ENCODE data around the gene DHH. TPM values are rescaled to one million over a fixed set of nuclear protein-coding genes. Genes with fewer than 3 reads are reported as not detected.

DHH gene
- total and polyA plus RNA-seq, 9 of the 15 experiments (the other 6 are each of a cell fraction or from before 2014, with no cell fraction given): 0.07 to 2.6 (median 0.54) TPM

- TF ChIP-seq FOXO4 (CRISPR knock-in tag; IDR thresholded peaks at IDR 0.05) (peak; percentile 79), ESRRB (CRISPR knock-in tag; IDR thresholded peaks at IDR 0.05; ENCODE audit: borderline replicate concordance) (no peak), CEBPG (CRISPR knock-in tag; IDR thresholded peaks at IDR 0.05) (no peak), CEBPG (tag; conservative IDR thresholded peaks at IDR 0.05 in 1 of 2, IDR thresholded peaks at IDR 0.05 in 1 of 2) (no peak), SMARCA4 (IDR thresholded peaks at IDR 0.05) (no peak), KDM2B (CRISPR knock-in tag; IDR thresholded peaks at IDR 0.05) (peak; percentile 69; the same call in 1 of the 2 replicates), FOXM1 (IDR thresholded peaks at IDR 0.05; ENCODE audit: low read depth) (0 out of 2 replicates have a peak, but pooled peaks have one; percentile 8), FOXM1 (CRISPR knock-in tag; IDR thresholded peaks at IDR 0.05; ENCODE audit: low read depth) (no peak), BHLHE40 (IDR thresholded peaks at IDR 0.05; ENCODE audit: low read length) (peak; percentile 20; the same call in 1 of the 2 replicates), GTF2A2 (tag; IDR thresholded peaks at IDR 0.05) (peak; percentile 95), PTRF (tag; IDR thresholded peaks at IDR 0.05) (no peak), ZNF668 (CRISPR knock-in tag; IDR thresholded peaks at IDR 0.05) (no peak), ZNF316 (IDR thresholded peaks at IDR 0.05) (0 out of 2 replicates have a peak, but pooled peaks have one; percentile 11), ZNF318 (IDR thresholded peaks at IDR 0.05; ENCODE audit: borderline replicate concordance in 1 of 2, low read depth in 1 of 2) (no peak)
- TF ChIP-seq, protein P1, sequence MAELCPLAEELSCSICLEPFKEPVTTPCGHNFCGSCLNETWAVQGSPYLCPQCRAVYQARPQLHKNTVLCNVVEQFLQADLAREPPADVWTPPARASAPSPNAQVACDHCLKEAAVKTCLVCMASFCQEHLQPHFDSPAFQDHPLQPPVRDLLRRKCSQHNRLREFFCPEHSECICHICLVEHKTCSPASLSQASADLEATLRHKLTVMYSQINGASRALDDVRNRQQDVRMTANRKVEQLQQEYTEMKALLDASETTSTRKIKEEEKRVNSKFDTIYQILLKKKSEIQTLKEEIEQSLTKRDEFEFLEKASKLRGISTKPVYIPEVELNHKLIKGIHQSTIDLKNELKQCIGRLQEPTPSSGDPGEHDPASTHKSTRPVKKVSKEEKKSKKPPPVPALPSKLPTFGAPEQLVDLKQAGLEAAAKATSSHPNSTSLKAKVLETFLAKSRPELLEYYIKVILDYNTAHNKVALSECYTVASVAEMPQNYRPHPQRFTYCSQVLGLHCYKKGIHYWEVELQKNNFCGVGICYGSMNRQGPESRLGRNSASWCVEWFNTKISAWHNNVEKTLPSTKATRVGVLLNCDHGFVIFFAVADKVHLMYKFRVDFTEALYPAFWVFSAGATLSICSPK (IDR thresholded peaks at IDR 0.05; ENCODE audit: borderline replicate concordance): peak; percentile 78; the same call in 1 of the 2 replicates
- TF ChIP-seq, protein P2, sequence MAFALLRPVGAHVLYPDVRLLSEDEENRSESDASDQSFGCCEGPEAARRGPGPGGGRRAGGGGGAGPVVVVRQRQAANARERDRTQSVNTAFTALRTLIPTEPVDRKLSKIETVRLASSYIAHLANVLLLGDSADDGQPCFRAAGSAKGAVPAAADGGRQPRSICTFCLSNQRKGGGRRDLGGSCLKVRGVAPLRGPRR (CRISPR knock-in tag; IDR thresholded peaks at IDR 0.05): no peak
These were observed 36.7 kb upstream of the DHH start, which contains the start of gene TUBA1B (continued) for GRCh38 chr12:49131051-49131893.
